ENCODE data around the gene TBC1D22A. TPM values are rescaled to one million over a fixed set of nuclear protein-coding genes. Genes with fewer than 3 reads are reported as not detected.
"Not testable (repeated sequence)": the region's sequence is repeated elsewhere in the genome, so short reads cannot be mapped to it uniquely, and the experiment has no call there.

The TBC1D22A gene
- total RNA-seq, 1 experiment from 2014 or later: 8.2 TPM

GRCh38 chr22:47134222-47134621, 371.8 kb downstream of the TBC1D22A start:
- DNase-seq: no peak
- no peak overlapping the region for H3K4me3 ChIP-seq (ENCODE audit: insufficient read depth, low read depth, low read length)
- H3K36me3 ChIP-seq (replicated peaks; ENCODE audit: control insufficient read depth, insufficient read depth, low read length): no peaks in the 10 kb centered on the region
- no peaks in the 10 kb centered on the region for H3K27me3 ChIP-seq (ENCODE audit: control insufficient read depth, insufficient read depth, low read length)

GRCh38 chr22:47135338-47135737, 372.9 kb downstream of the TBC1D22A start:
- Histone ChIP-seq H3K36me3 (replicated peaks; ENCODE audit: control insufficient read depth, insufficient read depth, low read length) (no peaks in the 10 kb centered on the region), H3K27me3 (ENCODE audit: control insufficient read depth, insufficient read depth, low read length) (no peaks in the 10 kb centered on the region), H3K4me3 (ENCODE audit: insufficient read depth, low read depth, low read length) (no peak overlapping the region)
- no peak for DNase-seq

- H3K27me3 ChIP-seq (ENCODE audit: control insufficient read depth, insufficient read depth, low read length): no peaks in the 10 kb centered on the region
Measured at GRCh38 chr22:47136050-47136449, 373.6 kb downstream of the TBC1D22A start.

GRCh38 chr22:47136671-47137070, 374.2 kb downstream of the TBC1D22A start:
- no peak for DNase-seq
- H3K27me3 ChIP-seq (ENCODE audit: control insufficient read depth, insufficient read depth, low read length): no peaks in the 10 kb centered on the region
- H3K4me3 ChIP-seq (ENCODE audit: insufficient read depth, low read depth, low read length): no peak overlapping the region
- no peaks in the 10 kb centered on the region for H3K36me3 ChIP-seq (replicated peaks; ENCODE audit: control insufficient read depth, insufficient read depth, low read length)

More at GRCh38 chr22:47136050-47136449, 373.6 kb downstream of the TBC1D22A start:
- no peak for DNase-seq
- Histone ChIP-seq H3K4me3 (ENCODE audit: insufficient read depth, low read depth, low read length) (no peak overlapping the region), H3K36me3 (replicated peaks; ENCODE audit: control insufficient read depth, insufficient read depth, low read length) (no peaks in the 10 kb centered on the region)

- DNase-seq: no peak
Measured at GRCh38 chr22:47139013-47139789, 376.8 kb downstream of the TBC1D22A start.

GRCh38 chr22:47139790-47140119, 377.3 kb downstream of the TBC1D22A start:
- no peak overlapping the region for H3K4me3 ChIP-seq (ENCODE audit: insufficient read depth, low read depth, low read length)
- no peak for DNase-seq

More at GRCh38 chr22:47139013-47139789, 376.8 kb downstream of the TBC1D22A start:
- H3K36me3 ChIP-seq (replicated peaks; ENCODE audit: control insufficient read depth, insufficient read depth, low read length): no peaks in the 10 kb centered on the region
- H3K27me3 ChIP-seq (ENCODE audit: control insufficient read depth, insufficient read depth, low read length): no peaks in the 10 kb centered on the region
- no peak overlapping the region for H3K4me3 ChIP-seq (ENCODE audit: insufficient read depth, low read depth, low read length)

GRCh38 chr22:47140975-47141374, 378.5 kb downstream of the TBC1D22A start:
- not testable (repeated sequence) for H3K4me3 ChIP-seq (ENCODE audit: insufficient read depth, low read depth, low read length); DNase-seq; H3K27me3 ChIP-seq (ENCODE audit: control insufficient read depth, insufficient read depth, low read length); H3K36me3 ChIP-seq (replicated peaks; ENCODE audit: control insufficient read depth, insufficient read depth, low read length)

More at GRCh38 chr22:47139790-47140119, 377.3 kb downstream of the TBC1D22A start:
- H3K36me3 ChIP-seq (replicated peaks; ENCODE audit: control insufficient read depth, insufficient read depth, low read length): no peaks in the 10 kb centered on the region
- no peaks in the 10 kb centered on the region for H3K27me3 ChIP-seq (ENCODE audit: control insufficient read depth, insufficient read depth, low read length)

- no peak overlapping the region for H3K4me3 ChIP-seq (ENCODE audit: insufficient read depth, low read depth, low read length)
- DNase-seq: no peak
- no peaks in the 10 kb centered on the region for H3K36me3 ChIP-seq (replicated peaks; ENCODE audit: control insufficient read depth, insufficient read depth, low read length)
- H3K27me3 ChIP-seq (ENCODE audit: control insufficient read depth, insufficient read depth, low read length): no peaks in the 10 kb centered on the region
Measured at GRCh38 chr22:47142427-47143046, 380.1 kb downstream of the TBC1D22A start.

- Histone ChIP-seq H3K4me3 (ENCODE audit: insufficient read depth, low read depth, low read length) (no peak overlapping the region), H3K27me3 (ENCODE audit: control insufficient read depth, insufficient read depth, low read length) (no peaks in the 10 kb centered on the region), H3K36me3 (replicated peaks; ENCODE audit: control insufficient read depth, insufficient read depth, low read length) (no peaks in the 10 kb centered on the region)
- DNase-seq: no peak
Measured at GRCh38 chr22:47143249-47143938, 380.9 kb downstream of the TBC1D22A start.

GRCh38 chr22:47144076-47144765, 381.8 kb downstream of the TBC1D22A start:
- Histone ChIP-seq H3K4me3 (ENCODE audit: insufficient read depth, low read depth, low read length) (no peak overlapping the region), H3K27me3 (ENCODE audit: control insufficient read depth, insufficient read depth, low read length) (no peaks in the 10 kb centered on the region), H3K36me3 (replicated peaks; ENCODE audit: control insufficient read depth, insufficient read depth, low read length) (no peaks in the 10 kb centered on the region)
- DNase-seq: no peak

- DNase-seq: no peak
- Histone ChIP-seq H3K36me3 (replicated peaks; ENCODE audit: control insufficient read depth, insufficient read depth, low read length) (no peaks in the 10 kb centered on the region), H3K27me3 (ENCODE audit: control insufficient read depth, insufficient read depth, low read length) (no peaks in the 10 kb centered on the region), H3K4me3 (ENCODE audit: insufficient read depth, low read depth, low read length) (no peak overlapping the region)
Measured at GRCh38 chr22:47144791-47145425, 382.5 kb downstream of the TBC1D22A start.

- Histone ChIP-seq H3K27me3 (ENCODE audit: control insufficient read depth, insufficient read depth, low read length) (no peaks in the 10 kb centered on the region), H3K36me3 (replicated peaks; ENCODE audit: control insufficient read depth, insufficient read depth, low read length) (no peaks in the 10 kb centered on the region), H3K4me3 (ENCODE audit: insufficient read depth, low read depth, low read length) (no peak overlapping the region)
- DNase-seq: no peak
Measured at GRCh38 chr22:47145883-47146282, 383.4 kb downstream of the TBC1D22A start.

GRCh38 chr22:47146391-47146790, 383.9 kb downstream of the TBC1D22A start:
- Histone ChIP-seq H3K4me3 (ENCODE audit: insufficient read depth, low read depth, low read length) (no peak overlapping the region), H3K36me3 (replicated peaks; ENCODE audit: control insufficient read depth, insufficient read depth, low read length) (no peaks in the 10 kb centered on the region), H3K27me3 (ENCODE audit: control insufficient read depth, insufficient read depth, low read length) (no peaks in the 10 kb centered on the region)
- no peak for DNase-seq

- no peaks in the 10 kb centered on the region for H3K36me3 ChIP-seq (replicated peaks; ENCODE audit: control insufficient read depth, insufficient read depth, low read length)
- H3K27me3 ChIP-seq (ENCODE audit: control insufficient read depth, insufficient read depth, low read length): no peaks in the 10 kb centered on the region
- no peak for DNase-seq
- H3K4me3 ChIP-seq (ENCODE audit: insufficient read depth, low read depth, low read length): no peak overlapping the region
Measured at GRCh38 chr22:47146941-47147340, 384.5 kb downstream of the TBC1D22A start.
